HepG2 (cell line): ENCODE results near the gene ANP32B. TPM values are rescaled to one million over a fixed set of nuclear protein-coding genes. Genes with fewer than 3 reads are reported as not detected.

ENCODE experiments used
- ATAC-seq: fragments of 200-7000 bp; cut with Tn5 transposase; 3 replicates; pipeline ENCODE4 v1.9.1; 2020; ENCODE audit warnings: mild to moderate bottlenecking, moderate library complexity
- BruUV-seq: library from RNA; stranded (reverse); fragments of 400-500 nt; replicated peaks from 2 replicates; lab custom pipeline; 2021; lab: Mats Ljungman, UMichigan
- CTCF ChIA-PET: fragments of 300-600 bp; formaldehyde crosslinking; extraction: SDS; loops from one replicate; lab custom pipeline; 2021; ENCODE audit warnings: low total read pairs, inconsistent platforms, low intra/inter-chr PET ratio; lab: Yijun Ruan, JAX
- POLR2A ChIA-PET: fragments of 350-600 bp; sonication (Branson Sonifier 250); formaldehyde crosslinking; loops from one replicate; lab custom pipeline; 2020; ENCODE audit warnings: antibody characterized with exemption, inconsistent platforms; lab: Yijun Ruan, JAX
- DNase-seq: peaks from one replicate; pipeline ENCODE4 v3.0.0-alpha.2; 2015; ENCODE audit warnings: low spot score
- FAIRE-seq: peaks from 3 replicates; lab custom pipeline; 2011; peaks lifted over from hg19 to GRCh38; lab: Jason Lieb, UNC
- H2AFZ ChIP-seq: one replicate; pipeline ENCODE4 v1.6.1; 2011; ENCODE audit warnings: low read length, inconsistent platforms
- H3K27ac ChIP-seq: fragments of 300-600 bp; 3 replicates; pipeline ENCODE4 v1.8.0; 2011; ENCODE audit warnings: mixed run types, mild to moderate bottlenecking, mixed read lengths, low read length, inconsistent platforms; ENCODE audit not compliant: insufficient read depth; ENCODE audit errors: extremely low read length
- H3K27me3 ChIP-seq, 2 experiments: fragments of 200-600 bp in 1 of 2; 2 replicates in 1 of 2; 3 replicates in 1 of 2; pipeline versions ENCODE4 v1.6.0 to v1.8.0; 2011; ENCODE audit warnings: low read length in 2 of 2, mild to moderate bottlenecking in 2 of 2, moderate library complexity in 2 of 2, inconsistent platforms in 1 of 2; ENCODE audit not compliant: insufficient read depth in 2 of 2, control insufficient read depth in 1 of 2
- H3K36me3 ChIP-seq, 2 experiments: fragments of 200-600 bp in 1 of 2; replicated peaks in 1 of 2; 2 replicates in 1 of 2; 3 replicates in 1 of 2; pipeline versions ENCODE4 v1.5.1 to v1.8.0; 2011; ENCODE audit warnings: low read length in 2 of 2, inconsistent platforms in 1 of 2; ENCODE audit not compliant: insufficient read depth in 2 of 2, control insufficient read depth in 1 of 2
- H3K4me1 ChIP-seq: 2 replicates; pipeline ENCODE4 v1.5.1; 2012; ENCODE audit warnings: low read length, inconsistent platforms; ENCODE audit not compliant: insufficient read depth
- H3K4me2 ChIP-seq: 2 replicates; pipeline ENCODE4 v1.6.0; 2011; ENCODE audit warnings: low read depth, low read length, inconsistent platforms
- H3K4me3 ChIP-seq, 3 experiments: fragments of 200-600 bp in 1 of 3; sonication (generic), shearing (Covaris generic) in 1 of 3; replicated peaks in 1 of 3; 2 replicates each; pipeline ENCODE4 v1.5.1; 2011 to 2016; ENCODE audit warnings: low read length in 3 of 3, inconsistent platforms in 2 of 3, low read depth in 2 of 3, mild to moderate bottlenecking in 2 of 3, control low read depth in 1 of 3, mixed read lengths in 1 of 3; ENCODE audit not compliant: insufficient read depth in 1 of 3
- H3K79me2 ChIP-seq: one replicate; pipeline ENCODE4 v1.6.1; 2011; ENCODE audit warnings: low read length, inconsistent platforms; ENCODE audit not compliant: insufficient read depth
- H3K9ac ChIP-seq: 2 replicates; pipeline ENCODE4 v1.6.0; 2011; ENCODE audit warnings: mild to moderate bottlenecking, low read depth, low read length, inconsistent platforms; ENCODE audit not compliant: insufficient read depth
- H3K9me3 ChIP-seq: 2 replicates; pipeline ENCODE4 v1.5.1; 2012; ENCODE audit warnings: mild to moderate bottlenecking, low read length
- H4K20me1 ChIP-seq: 2 replicates; pipeline ENCODE4 v1.6.0; 2011; ENCODE audit warnings: inconsistent platforms, mild to moderate bottlenecking, low read length, moderate library complexity; ENCODE audit not compliant: insufficient read depth
- ATF6 ChIP-seq: sonication (generic); formaldehyde crosslinking; conservative IDR thresholded peaks from 2 replicates; pipeline ENCODE4 v1.4.0; 2020; ENCODE audit warnings: missing genetic modification reagents
- CREBL2 ChIP-seq: sonication (generic); formaldehyde crosslinking; IDR thresholded peaks from 2 replicates; pipeline ENCODE4 v1.8.1; 2023; ENCODE audit warnings: missing genetic modification reagents, mild to moderate bottlenecking, borderline replicate concordance
- CTCF ChIP-seq: sonication (generic); formaldehyde crosslinking; IDR thresholded peaks from 2 replicates; pipeline ENCODE4 v1.5.0; 2020; ENCODE audit warnings: mild to moderate bottlenecking, missing genetic modification reagents, moderate library complexity
- DRAP1 ChIP-seq: IDR thresholded peaks from 2 replicates; pipeline ENCODE4 v1.6.1; 2016; ENCODE audit warnings: missing genetic modification reagents, missing compliant biosample characterization
- FOXA3 ChIP-seq: IDR thresholded peaks from 2 replicates; pipeline ENCODE4 v1.6.1; 2016; ENCODE audit warnings: missing genetic modification reagents, missing compliant biosample characterization
- NAIF1 ChIP-seq: sonication (generic); formaldehyde crosslinking; IDR thresholded peaks from 2 replicates; pipeline ENCODE4 v1.5.0; 2020; ENCODE audit warnings: mild to moderate bottlenecking, missing genetic modification reagents, borderline replicate concordance
- POLR2G ChIP-seq: fragments of 200-400 bp; formaldehyde crosslinking; IDR thresholded peaks from 2 replicates; pipeline ENCODE4 v1.6.1; 2018; ENCODE audit warnings: mild to moderate bottlenecking, low read depth, low read length, moderate library complexity
- SMC3 ChIP-seq: IDR thresholded peaks from 2 replicates; pipeline ENCODE4 v1.6.1; 2011; ENCODE audit warnings: low read length, improper control_type of control experiment
- SRF ChIP-seq: IDR thresholded peaks from 2 replicates; pipeline ENCODE4 v1.6.1; 2011; ENCODE audit warnings: mild to moderate bottlenecking, low read depth, low read length, moderate library complexity
- SRSF1 ChIP-seq: fragments of 200-400 bp; formaldehyde crosslinking; optimal IDR thresholded peaks from 2 replicates; pipeline ENCODE3; 2017; ENCODE audit warnings: mild to moderate bottlenecking, low read depth, low read length, moderate library complexity
- SSRP1 ChIP-seq: IDR thresholded peaks from 2 replicates; pipeline ENCODE4 v1.6.1; 2016; ENCODE audit warnings: control low read depth
- TBX3 ChIP-seq: fragments of 450-650 bp; IDR thresholded peaks from 2 replicates; pipeline ENCODE4 v1.6.1; 2017; ENCODE audit warnings: antibody characterized with exemption, mild to moderate bottlenecking, inconsistent platforms, borderline replicate concordance
- ZBTB39 ChIP-seq: sonication (generic); formaldehyde crosslinking; IDR thresholded peaks from 2 replicates; pipeline ENCODE4 v1.5.0; 2020; ENCODE audit warnings: missing genetic modification reagents
- ZNF18 ChIP-seq: sonication (generic); formaldehyde crosslinking; IDR thresholded peaks from 2 replicates; pipeline ENCODE4 v1.8.0; 2022; ENCODE audit warnings: mild to moderate bottlenecking, missing genetic modification reagents; ENCODE audit not compliant: insufficient replicate concordance
- ZNF510 ChIP-seq: sonication (generic); formaldehyde crosslinking; IDR thresholded peaks from 2 replicates; pipeline ENCODE4 v1.4.0; 2020; ENCODE audit warnings: low read depth, mild to moderate bottlenecking, missing genetic modification reagents
- ZNF776 ChIP-seq: sonication (generic); formaldehyde crosslinking; IDR thresholded peaks from 2 replicates; pipeline ENCODE4 v1.4.0; 2020; ENCODE audit warnings: mild to moderate bottlenecking, missing genetic modification reagents
- in situ Hi-C: cut with HindIII; loops from 2 replicates; pipeline ENCODE4 v1.10.0; 2017; ENCODE audit warnings: low pct_unique_long_range_greater_than_20kb; ENCODE audit not compliant: extremely low pct_ligation_motif_present
- intact Hi-C: fragments of 100-400 bp; cut with micrococcal nuclease; formaldehyde crosslinking; loops from one replicate; pipeline ENCODE4 v1.10.0; 2022; ENCODE audit not compliant: unreplicated experiment
- polyA plus RNA-seq, 8 experiments: library from polyadenylated mRNA; depleted of rRNA in 3 of 8; stranded (reverse) in 7 of 8; unstranded in 1 of 8; fragments of >200 nt; fragmentation: Illumina TruSeq in 4 of 8; extraction: Trizol in 4 of 8; gene quantifications; 2 replicates each; pipeline versions ENCODE4 v1.2.1 to v1.2.3, GENCODE V29; 2011 to 2016; ENCODE audit warnings: low read depth in 4 of 8, missing spikeins in 1 of 8, mixed read lengths in 1 of 8; ENCODE audit not compliant: insufficient read depth in 1 of 8
- total RNA-seq, 5 experiments: library from RNA; depleted of rRNA; stranded (reverse); fragments of >200 nt; fragmentation: Illumina TruSeq; extraction: Trizol; gene quantifications; 2 replicates each; pipeline ENCODE4 v1.2.3, GENCODE V29; 2016; ENCODE audit warnings: low read depth in 1 of 5

ANP32B gene
- total and polyA plus RNA-seq, 2 of the 13 experiments (the other 11 are each of a cell fraction or from before 2014, with no cell fraction given) = 22.1 to 37.5 TPM

- TF ChIP-seq SMC3 (peak; percentile 74), SRF (no peak), ZBTB39 (CRISPR knock-in tag) (no peak), CTCF (CRISPR knock-in tag) (peak; percentile 81), ZNF510 (CRISPR knock-in tag) (no peak), SSRP1 (CRISPR knock-in tag) (no peak), FOXA3 (CRISPR knock-in tag) (0 out of 2 replicates have a peak, but pooled peaks have one; percentile 8), CREBL2 (CRISPR knock-in tag) (no peak)
These were observed 28.6 kb upstream of the ANP32B start (continued) for GRCh38 chr9:97954550-97954989.

- no peak overlapping the region for H3K9ac ChIP-seq
- no peak overlapping the region for H3K4me3 ChIP-seq
- H3K36me3 ChIP-seq = no peaks in the 10 kb centered on the region
- no peaks in the 10 kb centered on the region for H4K20me1 ChIP-seq
- no peak for ATAC-seq
- in situ Hi-C loops (no loop called here), intact Hi-C loops (no loop called here)
- peaks cover 0 to 11% of the 10 kb centered on the region in 2 experiments; a peak in 1 of 5 replicates for H3K27me3 ChIP-seq
- POLR2A ChIA-PET = no interaction called here
- BruUV-seq = no TSS peak
- H3K4me1 ChIP-seq = no peaks in the 10 kb centered on the region
- H3K9me3 ChIP-seq = 0 out of 2 replicates have a peak, but pooled peaks cover 2% of the 10 kb centered on the region
- H3K79me2 ChIP-seq = no peaks in the 10 kb centered on the region
- no peak overlapping the region for H3K4me2 ChIP-seq
- no peak for FAIRE-seq
- no peak for DNase-seq
- CTCF ChIA-PET = no interaction called here
- no peak overlapping the region for H2AFZ ChIP-seq
- no peak overlapping the region for H3K27ac ChIP-seq
- no peak for TF ChIP-seq POLR2G
- no peak for TF ChIP-seq SRSF1
- no peak for TF ChIP-seq ZNF18 (CRISPR knock-in tag)
- no peak for TF ChIP-seq ZNF776 (CRISPR knock-in tag)
- no peak for TF ChIP-seq NAIF1 (CRISPR knock-in tag)
- no peak for TF ChIP-seq DRAP1 (CRISPR knock-in tag)
- no peak for TF ChIP-seq TBX3
- TF ChIP-seq ATF6 (CRISPR knock-in tag) = no peak
These were observed 26.8 kb upstream of the ANP32B start for GRCh38 chr9:97956331-97956730.
